GM12872 (cell line): ENCODE data around the gene GARS1.

Experiments
- TF ChIP-seq, protein P1 (sequence below): IDR thresholded peaks from 3 replicates; pipeline ENCODE4 v1.5.1; 2011; ENCODE audit warnings: low read depth, mild to moderate bottlenecking, low read length, moderate library complexity; ENCODE audit not compliant: insufficient read depth

GARS1 gene

DNA sequence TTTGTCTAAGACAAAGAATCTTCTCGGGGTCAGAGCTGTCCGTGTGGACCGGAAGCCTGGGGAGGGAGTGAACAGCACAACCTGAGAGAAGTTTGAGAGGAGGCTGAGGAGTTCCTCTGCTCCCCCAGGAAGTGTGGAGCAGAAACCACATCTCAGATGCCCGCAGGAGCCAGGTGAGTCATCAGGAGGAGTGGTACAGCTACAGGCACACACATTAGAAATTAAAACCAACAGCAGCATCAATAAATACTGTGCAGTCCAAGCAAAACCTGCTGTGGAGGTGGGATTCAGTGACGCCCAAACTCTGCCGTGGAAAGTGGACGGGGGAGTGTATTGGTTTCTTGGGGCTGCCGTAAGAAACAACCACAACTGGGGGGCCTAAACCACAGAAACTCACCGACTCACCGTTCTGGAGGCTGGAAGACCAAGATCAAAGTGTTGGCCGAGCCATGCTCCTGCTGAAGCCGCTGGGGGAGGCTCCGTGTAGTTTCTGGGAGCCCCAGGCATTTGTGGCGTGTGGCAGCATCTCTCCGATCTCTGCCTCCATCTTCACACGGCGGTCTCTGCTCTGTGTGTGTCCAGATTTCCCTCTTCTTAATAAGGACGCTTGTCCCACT, 31.2 kb upstream of the GARS1 start:
- TF ChIP-seq, protein P1, sequence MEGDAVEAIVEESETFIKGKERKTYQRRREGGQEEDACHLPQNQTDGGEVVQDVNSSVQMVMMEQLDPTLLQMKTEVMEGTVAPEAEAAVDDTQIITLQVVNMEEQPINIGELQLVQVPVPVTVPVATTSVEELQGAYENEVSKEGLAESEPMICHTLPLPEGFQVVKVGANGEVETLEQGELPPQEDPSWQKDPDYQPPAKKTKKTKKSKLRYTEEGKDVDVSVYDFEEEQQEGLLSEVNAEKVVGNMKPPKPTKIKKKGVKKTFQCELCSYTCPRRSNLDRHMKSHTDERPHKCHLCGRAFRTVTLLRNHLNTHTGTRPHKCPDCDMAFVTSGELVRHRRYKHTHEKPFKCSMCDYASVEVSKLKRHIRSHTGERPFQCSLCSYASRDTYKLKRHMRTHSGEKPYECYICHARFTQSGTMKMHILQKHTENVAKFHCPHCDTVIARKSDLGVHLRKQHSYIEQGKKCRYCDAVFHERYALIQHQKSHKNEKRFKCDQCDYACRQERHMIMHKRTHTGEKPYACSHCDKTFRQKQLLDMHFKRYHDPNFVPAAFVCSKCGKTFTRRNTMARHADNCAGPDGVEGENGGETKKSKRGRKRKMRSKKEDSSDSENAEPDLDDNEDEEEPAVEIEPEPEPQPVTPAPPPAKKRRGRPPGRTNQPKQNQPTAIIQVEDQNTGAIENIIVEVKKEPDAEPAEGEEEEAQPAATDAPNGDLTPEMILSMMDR = no peak

DNA sequence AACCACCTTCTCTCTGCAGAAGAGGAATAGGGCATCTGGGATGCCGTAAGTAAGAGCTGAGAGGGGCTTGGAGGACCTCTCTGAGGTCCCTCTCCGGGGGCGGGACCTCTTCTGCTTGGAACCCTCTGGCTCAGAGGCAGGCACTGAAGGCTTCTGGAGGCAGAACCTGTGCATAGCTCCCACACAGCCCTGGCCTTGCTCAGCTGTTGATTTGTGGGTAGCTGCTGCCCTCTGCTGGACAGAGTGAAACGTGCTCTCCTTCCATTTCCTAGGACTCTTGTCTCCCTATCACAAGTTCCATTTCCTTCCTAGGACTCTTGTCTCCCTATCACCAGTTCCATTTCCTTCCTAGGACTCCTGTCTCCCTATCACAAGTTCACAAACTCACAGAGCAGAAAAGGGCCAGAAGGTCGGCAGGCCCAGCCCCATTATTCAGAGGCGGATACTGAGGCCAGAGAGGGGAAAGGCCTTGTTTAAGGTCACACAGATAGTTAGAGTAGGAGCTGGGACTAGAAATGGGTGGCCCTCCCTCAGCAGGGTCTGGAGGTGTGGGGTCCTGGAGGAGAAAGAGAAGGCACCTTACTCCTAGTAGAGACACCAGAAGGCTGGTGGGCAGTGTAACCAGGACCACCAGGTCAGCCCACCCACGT, 30.3 kb upstream of the GARS1 start:
- TF ChIP-seq, protein P1 = peak; percentile 94

DNA sequence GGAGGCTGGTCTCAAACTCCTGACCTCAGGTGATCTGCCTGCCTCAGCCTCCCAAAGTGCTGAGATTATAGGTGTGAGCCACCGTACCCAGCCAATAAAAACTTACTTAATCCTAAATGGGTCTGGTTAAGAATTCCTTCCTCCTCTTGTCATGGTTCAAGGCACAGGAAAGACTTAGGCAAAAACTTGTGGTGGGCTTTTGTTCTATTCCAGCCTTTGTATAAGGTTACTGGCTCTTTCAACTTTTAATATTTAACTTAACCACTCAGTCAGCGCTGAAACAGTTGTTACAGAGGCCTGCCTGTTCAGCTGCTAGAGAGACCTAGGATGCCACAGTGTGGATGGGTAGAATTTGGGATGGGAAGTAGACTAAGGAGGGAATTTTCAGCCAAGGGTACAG, 28.1 kb upstream of the GARS1 start:
- TF ChIP-seq, protein P1 = no peak

DNA sequence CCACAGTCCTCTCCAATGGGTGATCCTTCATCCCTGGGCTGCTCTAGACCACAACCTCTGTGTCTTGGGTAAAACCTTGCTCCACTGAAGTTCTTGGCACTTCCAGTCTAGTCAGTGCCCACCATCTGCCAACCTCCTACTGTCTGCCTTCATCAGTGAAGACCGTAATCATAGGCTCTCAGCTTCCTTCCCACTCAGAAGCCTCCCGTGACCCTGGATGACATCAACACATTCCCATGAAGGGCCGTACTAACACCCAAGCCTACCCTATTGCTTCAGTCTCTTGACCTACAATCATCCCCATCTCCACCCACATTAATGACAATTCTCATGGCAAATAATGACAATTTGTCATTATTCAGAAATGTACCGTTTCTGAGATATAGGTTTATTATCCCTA, 27.6 kb upstream of the GARS1 start:
- TF ChIP-seq, protein P1 = no peak

DNA sequence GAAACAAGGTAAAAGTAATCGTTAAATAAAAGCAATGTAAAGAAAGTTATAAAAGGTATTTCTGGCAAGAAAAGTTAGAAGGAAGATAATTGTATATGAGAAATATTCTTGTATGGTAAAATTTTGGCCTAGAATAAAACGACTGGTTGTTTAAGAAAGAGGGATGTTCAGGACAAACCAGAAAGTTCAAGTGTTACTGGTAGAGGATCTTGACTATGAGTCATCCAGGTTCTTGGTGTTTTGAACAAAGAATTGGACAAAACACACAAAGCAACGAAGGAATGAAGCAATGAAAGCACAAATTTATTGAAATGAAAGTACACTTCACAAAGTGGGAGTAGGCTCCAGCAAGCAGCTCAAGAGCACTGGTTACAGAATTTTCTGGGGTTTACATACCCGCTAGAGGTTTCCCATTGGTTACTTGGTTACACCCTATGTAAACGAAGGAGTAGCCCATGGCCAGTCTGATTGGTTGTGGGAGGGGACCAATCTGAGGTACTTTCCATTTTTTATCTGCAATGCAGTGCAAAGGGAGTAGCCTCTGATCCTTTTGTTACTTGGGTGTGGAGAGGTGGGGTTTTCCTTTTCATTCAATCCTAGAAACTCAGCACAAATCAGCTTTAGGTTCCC, 22.4 kb upstream of the GARS1 start:
- TF ChIP-seq, protein P1 = no peak

DNA sequence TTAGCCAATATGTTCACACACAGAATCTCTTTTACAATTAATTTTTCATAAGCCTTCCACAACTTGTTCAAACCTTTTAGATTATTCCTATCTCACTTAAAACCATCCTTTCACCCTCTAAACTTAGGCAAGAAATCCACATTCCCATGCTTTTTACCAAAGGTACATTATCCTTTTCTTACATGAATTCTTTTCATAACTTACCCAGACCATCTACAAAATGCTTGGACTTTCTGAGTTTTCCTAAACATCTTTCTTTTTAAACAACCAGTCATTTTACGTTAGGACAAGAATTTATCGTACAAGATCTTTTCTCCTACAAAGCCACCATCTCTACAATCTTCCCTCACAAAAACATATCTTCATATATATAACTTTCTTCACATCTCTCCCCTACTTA, 18.8 kb upstream of the GARS1 start:
- TF ChIP-seq, protein P1 = no peak

DNA sequence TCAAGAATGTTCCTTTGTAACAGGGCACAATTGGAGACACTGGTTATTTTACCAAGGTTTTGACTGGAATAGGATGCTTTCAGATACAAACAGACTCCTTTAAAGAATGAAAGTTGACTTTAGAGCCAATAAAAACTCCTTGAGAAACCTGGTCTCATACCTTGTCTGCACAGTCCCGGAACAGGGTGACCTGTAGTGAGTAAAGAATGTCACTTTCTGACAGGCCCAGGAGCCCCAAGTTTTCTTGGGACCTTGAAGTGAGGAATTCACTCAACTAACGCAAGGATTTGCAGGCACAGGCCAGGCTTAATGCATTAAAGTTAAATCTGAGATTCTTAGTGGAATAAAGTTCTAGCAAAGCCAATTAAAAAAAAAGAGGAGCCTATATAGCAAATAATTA, 11.5 kb upstream of the GARS1 start:
- TF ChIP-seq, protein P1 = no peak
